HEK293 (cell line): ENCODE data around the gene SMO.

Source experiments
- CTCF ChIA-PET: fragments of 350-600 bp; formaldehyde crosslinking; extraction: SDS; loops from one replicate; lab custom pipeline; 2021; ENCODE audit warnings: antibody characterized with exemption; lab: Yijun Ruan, JAX
- POLR2A ChIA-PET: fragments of 300-600 bp; formaldehyde crosslinking; extraction: SDS; loops from one replicate; lab custom pipeline; 2020; ENCODE audit warnings: antibody characterized with exemption, inconsistent platforms; lab: Yijun Ruan, JAX
- H3K27ac ChIP-seq: fragments of 200-500 bp; sonication (Bioruptor generic); 2 replicates; pipeline ENCODE4 v1.5.1; 2014; ENCODE audit warnings: low read depth, low read length, control low read depth, inconsistent platforms; ENCODE audit errors: extremely low read depth
- H3K36me3 ChIP-seq, 2 experiments: fragments of 200-500 bp in 1 of 2; sonication (Bioruptor generic) in 1 of 2; 1 replicate in 1 of 2; 2 replicates in 1 of 2; pipeline ENCODE4 v1.5.1; 2014 to 2017; ENCODE audit warnings: inconsistent platforms in 2 of 2, low read length in 2 of 2; ENCODE audit not compliant: control insufficient read depth in 2 of 2, insufficient read depth in 1 of 2
- H3K4me1 ChIP-seq: fragments of 200-500 bp; sonication (Bioruptor generic); 2 replicates; pipeline ENCODE4 v1.5.1; 2014; ENCODE audit warnings: mild to moderate bottlenecking, low read length, inconsistent platforms; ENCODE audit not compliant: control insufficient read depth, insufficient read depth
- H3K4me3 ChIP-seq: 2 replicates; pipeline ENCODE4 v1.5.1; 2011; ENCODE audit warnings: low read depth, mild to moderate bottlenecking, control low read depth, low read length, moderate library complexity
- H3K9me3 ChIP-seq: fragments of 200-500 bp; sonication (Bioruptor generic); 2 replicates; pipeline ENCODE4 v1.5.1; 2014; ENCODE audit warnings: low read depth, low read length, inconsistent platforms; ENCODE audit not compliant: control insufficient read depth, insufficient read depth
- BCL11B ChIP-seq: fragments of 450-650 bp; formaldehyde crosslinking; IDR thresholded peaks from 2 replicates; pipeline ENCODE4 v1.5.1; 2016; ENCODE audit warnings: low read depth, missing biosample characterization, missing genetic modification characterization
- KLF1 ChIP-seq: fragments of 450-650 bp; formaldehyde crosslinking; IDR thresholded peaks from 2 replicates; pipeline ENCODE4 v1.5.1; 2016; ENCODE audit warnings: missing biosample characterization, missing genetic modification characterization
- MEIS1 ChIP-seq: sonication (generic); formaldehyde crosslinking; IDR thresholded peaks from 2 replicates; pipeline ENCODE4 v1.8.1; 2022; ENCODE audit warnings: missing genetic modification reagents, mild to moderate bottlenecking, borderline replicate concordance
- SCRT1 ChIP-seq: fragments of 450-650 bp; formaldehyde crosslinking; IDR thresholded peaks from 2 replicates; pipeline ENCODE4 v1.5.1; 2016; ENCODE audit warnings: missing biosample characterization, missing genetic modification characterization, borderline replicate concordance
- ZBTB48 ChIP-seq: fragments of 450-650 bp; formaldehyde crosslinking; IDR thresholded peaks from 2 replicates; pipeline ENCODE4 v1.5.1; 2016; ENCODE audit warnings: missing biosample characterization, missing genetic modification characterization
- ZEB2 ChIP-seq: fragments of 450-650 bp; formaldehyde crosslinking; IDR thresholded peaks from 2 replicates; pipeline ENCODE4 v1.5.1; 2016; ENCODE audit warnings: missing biosample characterization, missing genetic modification characterization
- ZIC2 ChIP-seq: fragments of 450-650 bp; formaldehyde crosslinking; IDR thresholded peaks from 2 replicates; pipeline ENCODE4 v1.5.1; 2016; ENCODE audit warnings: missing biosample characterization, missing genetic modification characterization
- ZNF114 ChIP-seq: fragments of 450-650 bp; formaldehyde crosslinking; IDR thresholded peaks from 2 replicates; pipeline ENCODE4 v1.5.0; 2017; ENCODE audit warnings: missing biosample characterization, missing genetic modification characterization
- ZNF146 ChIP-seq: fragments of 450-650 bp; formaldehyde crosslinking; IDR thresholded peaks from 2 replicates; pipeline ENCODE4 v1.5.1; 2016; ENCODE audit warnings: missing biosample characterization, missing genetic modification characterization
- ZNF157 ChIP-seq: fragments of 450-650 bp; formaldehyde crosslinking; IDR thresholded peaks from 2 replicates; pipeline ENCODE4 v1.5.1; 2016; ENCODE audit warnings: missing biosample characterization, missing genetic modification characterization
- ZNF2 ChIP-seq: fragments of 450-650 bp; formaldehyde crosslinking; IDR thresholded peaks from 2 replicates; pipeline ENCODE4 v1.5.1; 2016; ENCODE audit warnings: missing biosample characterization, missing genetic modification characterization
- ZNF248 ChIP-seq: fragments of 450-650 bp; formaldehyde crosslinking; IDR thresholded peaks from 2 replicates; pipeline ENCODE4 v1.5.1; 2017; ENCODE audit warnings: missing biosample characterization, missing genetic modification characterization
- ZNF274 ChIP-seq, 2 experiments: fragments of 200-500 bp in 1 of 2; fragments of 450-650 bp in 1 of 2; sonication (Bioruptor generic) in 1 of 2; formaldehyde crosslinking in 1 of 2; IDR thresholded peaks; 2 replicates each; pipeline versions ENCODE4 v1.5.1 to v1.6.1; 2014 to 2016; ENCODE audit warnings: borderline replicate concordance in 1 of 2, inconsistent platforms in 1 of 2, low read length in 1 of 2, missing biosample characterization in 1 of 2, missing genetic modification characterization in 1 of 2
- ZNF324 ChIP-seq: fragments of 450-650 bp; formaldehyde crosslinking; IDR thresholded peaks from 2 replicates; pipeline ENCODE4 v1.5.1; 2016; ENCODE audit warnings: missing biosample characterization, missing genetic modification characterization
- ZNF341 ChIP-seq: fragments of 450-650 bp; formaldehyde crosslinking; IDR thresholded peaks from 2 replicates; pipeline ENCODE4; 2016; ENCODE audit warnings: low read depth, missing biosample characterization, missing genetic modification characterization
- ZNF366 ChIP-seq: fragments of 450-650 bp; formaldehyde crosslinking; conservative IDR thresholded peaks from 2 replicates; pipeline ENCODE4 v1.5.1; 2016; ENCODE audit warnings: missing biosample characterization, missing genetic modification characterization
- ZNF433 ChIP-seq: fragments of 450-650 bp; formaldehyde crosslinking; IDR thresholded peaks from 2 replicates; pipeline ENCODE4 v1.5.1; 2016; ENCODE audit warnings: missing biosample characterization, missing genetic modification characterization, low read depth
- ZNF530 ChIP-seq: fragments of 450-650 bp; formaldehyde crosslinking; IDR thresholded peaks from 2 replicates; pipeline ENCODE4 v1.5.1; 2016; ENCODE audit warnings: low read depth, missing biosample characterization, missing genetic modification characterization
- ZNF654 ChIP-seq: fragments of 450-650 bp; formaldehyde crosslinking; IDR thresholded peaks from 2 replicates; pipeline ENCODE4 v1.5.1; 2016; ENCODE audit warnings: low read depth, missing biosample characterization, missing genetic modification characterization
- ZNF660 ChIP-seq: fragments of 450-650 bp; IDR thresholded peaks from 2 replicates; pipeline ENCODE4 v1.5.1; 2018; ENCODE audit warnings: missing biosample characterization, mild to moderate bottlenecking, missing genetic modification characterization
- ZNF843 ChIP-seq: fragments of 450-650 bp; formaldehyde crosslinking; IDR thresholded peaks from 2 replicates; pipeline ENCODE4 v1.5.1; 2016; ENCODE audit warnings: missing biosample characterization, missing genetic modification characterization
- ZSCAN18 ChIP-seq: fragments of 450-650 bp; formaldehyde crosslinking; IDR thresholded peaks from 2 replicates; pipeline ENCODE4 v1.5.1; 2016; ENCODE audit warnings: missing biosample characterization, missing genetic modification characterization
- ZXDB ChIP-seq: fragments of 450-650 bp; formaldehyde crosslinking; IDR thresholded peaks from 2 replicates; pipeline ENCODE4 v1.5.1; 2016; ENCODE audit warnings: missing biosample characterization, missing genetic modification characterization
- TF ChIP-seq, protein P1 (sequence below): fragments of 450-650 bp; formaldehyde crosslinking; IDR thresholded peaks from 2 replicates; pipeline ENCODE4 v1.5.1; 2016; ENCODE audit warnings: missing biosample characterization, missing genetic modification characterization
- TF ChIP-seq, protein P2 (sequence below): fragments of 450-650 bp; formaldehyde crosslinking; IDR thresholded peaks from 2 replicates; pipeline ENCODE4 v1.5.1; 2016; ENCODE audit warnings: missing biosample characterization, missing genetic modification characterization, low read depth
- TF ChIP-seq, protein P3 (sequence below): fragments of 450-650 bp; formaldehyde crosslinking; IDR thresholded peaks from 2 replicates; pipeline ENCODE4 v1.5.1; 2016; ENCODE audit warnings: missing biosample characterization, missing genetic modification characterization
- TF ChIP-seq, protein P4 (sequence below): fragments of 450-650 bp; formaldehyde crosslinking; IDR thresholded peaks from 2 replicates; pipeline ENCODE4 v1.5.1; 2016; ENCODE audit warnings: missing biosample characterization, missing genetic modification characterization

Gene SMO

GRCh38 chr7:129160161-129160905 lies 28.1 kb upstream of the SMO start:
- Histone ChIP-seq H3K4me1 (no peaks in the 10 kb centered on the region), H3K4me3 (no peak overlapping the region), H3K36me3 (peaks cover 0 to 10% of the 10 kb centered on the region in 2 experiments; a peak in 1 of 3 replicates), H3K27ac (no peak overlapping the region), H3K9me3 (no peaks in the 10 kb centered on the region)
- ChIA-PET CTCF (interaction anchor here (0.8 to 1.2 kb wide), 4 partner anchors 15 to 54 kb away, joined by 3 to 5 read pairs (median 4); no protein-coding TSS in a partner anchor), POLR2A (no interaction called here)
- TF ChIP-seq ZSCAN18 (tag by site-specific recombination) (no peak), ZNF114 (tag by site-specific recombination) (no peak), ZBTB48 (tag by site-specific recombination) (no peak), ZXDB (tag by site-specific recombination) (no peak), ZNF324 (no peak), SCRT1 (no peak), ZNF660 (tag by site-specific recombination) (no peak), ZNF341 (no peak), ZIC2 (peak; percentile 63)

- H3K4me1 ChIP-seq = no peaks in the 10 kb centered on the region
- no peaks in the 10 kb centered on the region for H3K9me3 ChIP-seq
- H3K4me3 ChIP-seq = no peak overlapping the region
- H3K27ac ChIP-seq = no peak overlapping the region
- peaks cover 0 to 18% of the 10 kb centered on the region in 2 experiments; a peak in 1 of 3 replicates for H3K36me3 ChIP-seq
- ChIA-PET POLR2A (no interaction called here), CTCF (interaction anchor here (0.6 to 5.8 kb wide), 3 partner anchors 48 to 86 kb away, joined by 4 to 69 read pairs (median 5); no protein-coding TSS in a partner anchor)
- TF ChIP-seq MEIS1 (CRISPR knock-in tag) (no peak), ZNF366 (tag by site-specific recombination) (no peak), ZNF2 (no peak), ZNF433 (tag by site-specific recombination) (no peak), ZNF530 (tag by site-specific recombination) (no peak), ZNF146 (tag by site-specific recombination) (no peak), ZNF157 (no peak), ZNF274 (IDR thresholded peaks at IDR 0.05; ENCODE audit: low read length) (no peak), ZNF274 (tag by site-specific recombination; IDR thresholded peaks at IDR 0.05; ENCODE audit: borderline replicate concordance) (no peak), ZEB2 (tag by site-specific recombination) (no peak), BCL11B (tag by site-specific recombination) (no peak), ZNF843 (tag by site-specific recombination) (no peak), ZNF654 (no peak), ZNF248 (no peak), KLF1 (tag by site-specific recombination) (no peak)
- TF ChIP-seq, protein P1, sequence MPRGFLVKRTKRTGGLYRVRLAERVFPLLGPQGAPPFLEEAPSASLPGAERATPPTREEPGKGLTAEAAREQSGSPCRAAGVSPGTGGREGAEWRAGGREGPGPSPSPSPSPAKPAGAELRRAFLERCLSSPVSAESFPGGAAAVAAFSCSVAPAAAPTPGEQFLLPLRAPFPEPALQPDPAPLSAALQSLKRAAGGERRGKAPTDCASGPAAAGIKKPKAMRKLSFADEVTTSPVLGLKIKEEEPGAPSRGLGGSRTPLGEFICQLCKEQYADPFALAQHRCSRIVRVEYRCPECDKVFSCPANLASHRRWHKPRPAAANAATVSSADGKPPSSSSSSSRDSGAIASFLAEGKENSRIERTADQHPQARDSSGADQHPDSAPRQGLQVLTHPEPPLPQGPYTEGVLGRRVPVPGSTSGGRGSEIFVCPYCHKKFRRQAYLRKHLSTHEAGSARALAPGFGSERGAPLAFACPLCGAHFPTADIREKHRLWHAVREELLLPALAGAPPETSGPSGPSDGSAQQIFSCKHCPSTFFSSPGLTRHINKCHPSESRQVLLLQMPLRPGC (tag by site-specific recombination) = no peak
- TF ChIP-seq, protein P2, sequence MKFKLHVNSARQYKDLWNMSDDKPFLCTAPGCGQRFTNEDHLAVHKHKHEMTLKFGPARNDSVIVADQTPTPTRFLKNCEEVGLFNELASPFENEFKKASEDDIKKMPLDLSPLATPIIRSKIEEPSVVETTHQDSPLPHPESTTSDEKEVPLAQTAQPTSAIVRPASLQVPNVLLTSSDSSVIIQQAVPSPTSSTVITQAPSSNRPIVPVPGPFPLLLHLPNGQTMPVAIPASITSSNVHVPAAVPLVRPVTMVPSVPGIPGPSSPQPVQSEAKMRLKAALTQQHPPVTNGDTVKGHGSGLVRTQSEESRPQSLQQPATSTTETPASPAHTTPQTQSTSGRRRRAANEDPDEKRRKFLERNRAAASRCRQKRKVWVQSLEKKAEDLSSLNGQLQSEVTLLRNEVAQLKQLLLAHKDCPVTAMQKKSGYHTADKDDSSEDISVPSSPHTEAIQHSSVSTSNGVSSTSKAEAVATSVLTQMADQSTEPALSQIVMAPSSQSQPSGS (tag by site-specific recombination) = no peak
- TF ChIP-seq, protein P3, sequence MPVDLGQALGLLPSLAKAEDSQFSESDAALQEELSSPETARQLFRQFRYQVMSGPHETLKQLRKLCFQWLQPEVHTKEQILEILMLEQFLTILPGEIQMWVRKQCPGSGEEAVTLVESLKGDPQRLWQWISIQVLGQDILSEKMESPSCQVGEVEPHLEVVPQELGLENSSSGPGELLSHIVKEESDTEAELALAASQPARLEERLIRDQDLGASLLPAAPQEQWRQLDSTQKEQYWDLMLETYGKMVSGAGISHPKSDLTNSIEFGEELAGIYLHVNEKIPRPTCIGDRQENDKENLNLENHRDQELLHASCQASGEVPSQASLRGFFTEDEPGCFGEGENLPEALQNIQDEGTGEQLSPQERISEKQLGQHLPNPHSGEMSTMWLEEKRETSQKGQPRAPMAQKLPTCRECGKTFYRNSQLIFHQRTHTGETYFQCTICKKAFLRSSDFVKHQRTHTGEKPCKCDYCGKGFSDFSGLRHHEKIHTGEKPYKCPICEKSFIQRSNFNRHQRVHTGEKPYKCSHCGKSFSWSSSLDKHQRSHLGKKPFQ (tag by site-specific recombination) = no peak
- TF ChIP-seq, protein P4, sequence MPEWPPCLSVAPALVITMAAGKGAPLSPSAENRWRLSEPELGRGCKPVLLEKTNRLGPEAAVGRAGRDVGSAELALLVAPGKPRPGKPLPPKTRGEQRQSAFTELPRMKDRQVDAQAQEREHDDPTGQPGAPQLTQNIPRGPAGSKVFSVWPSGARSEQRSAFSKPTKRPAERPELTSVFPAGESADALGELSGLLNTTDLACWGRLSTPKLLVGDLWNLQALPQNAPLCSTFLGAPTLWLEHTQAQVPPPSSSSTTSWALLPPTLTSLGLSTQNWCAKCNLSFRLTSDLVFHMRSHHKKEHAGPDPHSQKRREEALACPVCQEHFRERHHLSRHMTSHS (tag by site-specific recombination) = no peak
These were observed 26.8 kb upstream of the SMO start for GRCh38 chr7:129161524-129162225.
